GM18907 (cell line): Measurements from ENCODE around the gene CLDN19.
"Not testable (repeated sequence)": the region's sequence is repeated elsewhere in the genome, so short reads cannot be mapped to it uniquely, and the experiment has no call there.

Experiments
- ATAC-seq: cut with Tn5 transposase; IDR thresholded peaks from one replicate; pipeline ENCODE4 v1.9.1; 2021; ENCODE audit warnings: mild to moderate bottlenecking, moderate library complexity; ENCODE audit not compliant: unreplicated experiment

CLDN19 gene

DNA sequence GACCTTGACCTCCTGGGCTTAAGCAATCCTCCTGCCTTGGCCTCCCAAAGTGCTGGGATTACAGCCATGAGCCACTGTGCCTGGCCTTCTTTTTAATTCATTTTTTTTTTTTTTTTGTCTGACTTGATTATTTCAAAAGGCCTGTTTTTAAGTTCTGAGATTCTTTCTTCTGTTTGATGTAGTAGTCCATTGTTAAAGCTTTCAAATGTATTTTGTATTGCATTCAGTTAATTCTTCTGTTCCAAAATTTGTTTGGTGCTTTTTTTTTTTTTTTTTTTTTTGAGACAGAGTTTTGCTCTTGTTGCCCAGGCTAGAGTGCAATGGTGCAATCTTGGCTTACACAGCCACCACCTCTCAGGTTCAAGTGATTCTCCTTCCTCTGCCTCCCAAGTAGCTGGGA is 25.6 kb downstream of the CLDN19 start:
- not testable (repeated sequence) for ATAC-seq

DNA sequence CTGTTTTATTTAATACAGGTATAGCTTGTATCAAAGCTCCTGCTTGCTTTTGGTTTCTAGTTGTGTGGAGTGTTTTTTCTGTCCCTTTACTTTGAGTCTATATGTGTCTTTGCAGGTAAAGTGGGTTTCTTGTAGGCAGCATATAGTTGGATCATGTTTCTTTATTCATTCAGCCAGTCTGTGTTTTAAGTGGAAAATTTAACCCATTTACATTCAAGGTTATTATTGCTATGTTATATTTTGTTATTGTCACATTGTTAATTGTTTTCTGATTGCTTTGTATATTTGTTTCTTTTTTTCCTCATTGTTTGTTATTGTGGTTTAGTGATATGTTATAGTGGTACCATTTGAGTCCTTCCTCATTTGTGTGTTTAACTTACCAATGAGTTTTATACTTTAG is 26.7 kb downstream of the CLDN19 start:
- ATAC-seq: no peak

DNA sequence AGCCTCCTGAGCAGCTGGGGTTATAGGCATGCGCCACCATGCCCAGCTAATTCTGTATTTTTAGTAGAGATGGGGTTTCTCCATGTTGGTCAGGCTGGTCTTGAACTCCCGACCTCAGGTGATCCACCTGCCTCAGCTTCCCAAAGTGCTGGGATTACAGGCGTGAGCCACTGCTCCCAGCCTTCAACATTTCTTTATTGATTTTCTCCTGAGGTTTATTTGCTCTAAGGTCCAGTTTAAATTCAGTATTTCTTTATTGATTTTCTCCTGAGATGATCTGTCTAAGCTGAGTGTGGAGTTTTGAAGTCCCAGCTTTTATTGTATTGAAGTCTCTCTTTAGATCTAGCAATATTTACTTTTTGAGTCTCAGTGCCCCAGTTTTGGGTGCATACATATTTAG is 27.2 kb downstream of the CLDN19 start:
- not testable (repeated sequence) for ATAC-seq

DNA sequence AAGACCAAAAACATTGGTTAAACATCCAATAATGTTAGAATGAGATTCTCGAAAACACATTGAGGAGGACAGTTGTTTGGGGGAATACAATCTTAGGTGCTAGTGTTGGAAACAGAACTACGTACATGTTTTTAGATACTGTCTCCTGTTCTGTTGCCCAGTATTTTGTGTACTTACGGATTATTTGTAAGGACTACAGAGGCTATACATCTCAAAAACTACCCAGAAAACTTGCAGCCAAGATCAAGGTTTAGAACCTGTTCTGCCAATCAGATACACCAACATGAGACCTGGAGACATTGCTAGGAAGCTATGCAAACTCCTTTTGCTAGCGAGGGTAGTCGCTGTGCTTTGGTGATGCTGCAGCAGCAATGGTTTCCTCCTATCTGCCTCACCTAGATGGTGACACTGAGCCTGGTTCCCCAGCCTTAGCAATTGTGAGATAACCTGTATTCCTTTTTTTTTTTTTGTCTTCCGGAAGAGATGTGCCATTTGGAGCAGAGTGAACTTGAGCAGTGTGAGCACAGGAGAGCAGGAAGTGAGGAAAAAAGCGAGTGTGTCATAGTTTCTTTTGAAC is 36.1 kb downstream of the CLDN19 start:
- ATAC-seq: no peak

DNA sequence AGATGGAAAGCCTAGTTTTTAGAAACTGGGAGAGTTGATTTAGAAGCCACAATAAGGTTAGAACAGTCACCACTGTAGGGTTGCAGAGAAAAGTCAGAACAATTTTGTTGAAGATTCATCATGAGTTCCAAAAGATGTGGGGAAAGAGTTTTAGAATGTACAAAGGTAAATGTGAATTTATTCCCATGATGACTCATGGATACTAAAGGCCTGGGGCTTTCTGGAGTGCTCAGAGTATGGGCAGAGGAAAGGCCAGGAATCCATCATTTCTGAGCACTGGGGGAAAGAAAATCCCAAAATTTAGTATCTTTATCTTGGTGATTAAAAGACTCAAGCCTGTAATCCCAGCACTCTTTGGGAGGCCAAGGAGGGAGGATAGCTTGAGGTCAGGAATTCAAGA is 40.0 kb downstream of the CLDN19 start:
- ATAC-seq: no peak

DNA sequence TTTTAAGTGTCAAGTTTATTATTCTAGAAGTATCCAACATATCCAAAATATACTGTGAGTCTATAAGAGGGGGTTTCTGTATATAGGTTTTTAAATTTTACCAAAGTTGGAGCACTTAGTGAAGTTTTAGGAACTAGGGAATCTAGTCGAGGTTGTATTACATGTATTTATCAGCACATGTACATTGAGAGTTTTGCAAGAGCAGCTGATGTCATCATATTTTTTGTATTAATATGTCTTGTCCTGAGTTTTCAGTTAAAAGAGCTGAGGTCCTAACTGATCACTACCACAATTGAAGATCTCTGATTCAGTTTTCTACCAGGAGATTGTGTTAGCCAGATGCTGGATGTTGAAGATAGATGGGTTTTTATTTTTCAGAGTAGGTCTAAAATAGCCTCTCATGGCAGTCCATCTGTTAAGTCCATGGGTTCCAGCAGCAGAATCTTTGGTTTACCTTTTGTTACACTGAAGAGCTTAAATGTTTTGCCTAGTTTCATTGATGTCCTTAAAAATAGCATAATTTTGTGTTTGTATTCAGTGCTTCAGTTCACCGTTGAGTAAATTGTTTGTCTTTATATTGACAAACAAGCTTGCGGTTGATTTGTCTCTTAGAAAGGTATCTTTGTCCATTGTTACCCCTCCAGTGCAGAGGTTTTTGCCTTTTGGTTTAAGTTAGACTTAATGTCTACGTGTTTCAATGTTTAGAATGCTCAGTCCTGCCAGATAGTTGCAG is 41.8 kb downstream of the CLDN19 start:
- ATAC-seq: no peak

DNA sequence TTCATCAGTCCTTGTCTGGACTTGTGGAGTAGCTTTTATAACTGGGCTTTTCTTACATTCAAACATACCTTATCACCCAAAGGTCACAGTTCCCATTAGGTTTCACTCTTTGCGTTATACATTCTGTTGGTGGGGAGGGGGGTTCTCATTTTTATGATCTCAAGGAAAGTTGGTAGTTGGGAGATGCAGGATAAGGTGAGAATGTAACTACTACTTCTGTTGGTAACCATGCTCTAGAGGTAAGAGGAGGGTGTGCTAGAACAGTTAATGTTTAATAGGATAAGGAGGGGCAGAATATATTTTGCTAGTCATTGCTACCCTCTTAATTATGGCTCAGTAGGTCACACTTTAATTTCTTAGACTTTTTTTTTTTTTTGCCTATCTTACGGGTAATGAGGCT is 47.1 kb downstream of the CLDN19 start:
- no peak for ATAC-seq

DNA sequence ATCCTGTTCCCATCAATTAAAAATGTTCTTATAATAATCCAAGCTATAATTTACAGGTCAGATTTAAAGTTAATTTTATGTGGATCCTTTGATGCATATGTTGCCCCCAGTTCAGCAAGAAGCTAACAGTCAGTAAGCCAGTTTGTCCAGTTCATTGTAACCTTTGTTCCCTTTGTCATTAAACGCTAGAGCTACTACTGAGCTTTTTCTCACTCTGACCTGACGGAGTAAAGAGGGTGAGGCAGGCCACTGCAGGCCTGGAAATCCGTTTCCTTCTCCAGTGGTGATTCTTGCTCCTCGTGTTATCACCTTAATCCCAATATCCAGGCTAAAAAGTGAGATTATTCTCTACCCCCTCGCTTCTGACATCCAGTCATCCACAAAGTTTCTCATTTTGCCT is 47.6 kb downstream of the CLDN19 start:
- no peak for ATAC-seq

DNA sequence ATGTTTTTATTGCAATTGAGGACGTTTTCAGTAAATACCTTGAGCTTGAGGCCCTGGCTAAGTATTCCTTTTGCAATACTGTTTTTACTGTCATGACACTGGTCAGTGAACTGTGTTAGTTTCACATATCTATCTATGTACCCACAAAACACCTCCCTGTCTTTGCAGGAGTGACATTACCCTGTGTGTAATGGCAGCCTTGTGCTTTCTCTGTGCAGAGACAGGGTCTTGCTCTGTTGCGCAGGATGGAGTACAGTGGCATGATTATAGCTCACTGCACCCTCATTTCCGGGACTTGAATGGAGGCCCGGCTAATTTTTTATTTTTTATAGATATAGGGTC is 48.9 kb downstream of the CLDN19 start:
- ATAC-seq: no peak

DNA sequence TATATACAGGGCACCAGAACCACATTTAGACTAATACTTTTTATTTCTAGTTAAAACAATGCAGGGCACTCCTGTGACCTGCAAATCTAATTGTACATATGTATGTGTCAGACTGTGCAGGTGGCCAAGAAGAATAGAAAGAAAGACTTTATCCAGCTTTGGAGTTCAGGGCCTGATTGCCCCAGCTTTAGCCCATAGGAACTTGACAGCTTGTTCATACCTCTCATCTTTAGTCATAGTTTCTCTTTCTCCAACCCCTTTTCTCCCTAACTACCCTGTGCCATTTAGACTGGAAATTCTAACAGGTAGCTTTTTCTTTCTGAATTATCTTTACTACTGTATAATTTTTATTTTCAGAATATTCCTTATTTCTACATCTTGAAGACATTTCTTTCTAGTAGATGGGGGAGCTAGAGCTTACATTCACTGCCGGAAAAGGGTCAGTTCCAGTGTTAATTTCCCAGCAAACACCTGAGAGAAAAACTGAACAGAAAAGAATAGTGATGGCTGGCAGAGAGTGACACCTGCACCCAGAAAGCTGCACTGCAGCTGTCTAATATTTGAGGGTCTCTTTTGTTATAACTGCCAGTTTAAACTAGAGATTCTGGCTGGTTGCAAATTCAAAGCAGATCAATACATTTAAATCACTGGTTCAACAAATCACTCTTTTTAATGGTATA is 49.4 kb downstream of the CLDN19 start:
- no peak for ATAC-seq

DNA sequence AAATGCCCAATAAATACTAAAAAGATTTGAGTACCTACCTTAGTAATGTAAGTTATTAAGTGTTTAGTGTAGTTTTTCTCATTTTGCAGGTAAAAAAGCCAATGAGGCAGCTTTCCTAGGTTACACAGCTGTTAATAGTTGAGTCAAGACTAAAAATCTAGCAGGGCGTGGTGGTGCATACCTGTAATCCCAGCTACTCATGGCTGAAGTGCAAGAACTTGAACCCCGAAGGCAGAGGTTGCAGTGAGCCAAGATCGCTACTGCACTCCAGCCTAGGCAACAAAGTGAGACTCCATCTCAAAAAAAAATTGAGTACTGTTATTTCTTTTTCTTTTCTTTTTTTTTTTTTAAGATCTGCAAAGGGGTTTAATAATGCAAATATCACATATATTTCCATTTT is 50.1 kb downstream of the CLDN19 start:
- ATAC-seq: no peak

DNA sequence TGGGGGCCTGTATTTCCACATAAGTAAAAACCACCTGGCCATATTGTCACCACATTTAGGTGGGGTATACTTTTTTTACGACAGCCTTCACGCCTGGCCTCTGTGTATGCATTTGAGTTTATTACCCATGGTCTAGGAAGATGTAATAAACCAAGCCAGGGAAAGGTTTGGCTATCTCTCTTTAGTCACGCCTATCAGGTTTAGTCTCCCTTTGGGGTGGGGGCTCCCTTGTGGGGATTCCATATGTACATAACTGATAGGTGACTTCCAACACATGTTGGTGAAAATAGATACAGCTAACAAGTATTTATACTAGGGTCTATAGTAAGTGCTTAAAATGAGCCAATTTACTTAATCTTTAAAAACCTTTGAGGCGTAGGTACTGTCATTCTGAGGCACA is 53.6 kb downstream of the CLDN19 start:
- ATAC-seq: no peak

DNA sequence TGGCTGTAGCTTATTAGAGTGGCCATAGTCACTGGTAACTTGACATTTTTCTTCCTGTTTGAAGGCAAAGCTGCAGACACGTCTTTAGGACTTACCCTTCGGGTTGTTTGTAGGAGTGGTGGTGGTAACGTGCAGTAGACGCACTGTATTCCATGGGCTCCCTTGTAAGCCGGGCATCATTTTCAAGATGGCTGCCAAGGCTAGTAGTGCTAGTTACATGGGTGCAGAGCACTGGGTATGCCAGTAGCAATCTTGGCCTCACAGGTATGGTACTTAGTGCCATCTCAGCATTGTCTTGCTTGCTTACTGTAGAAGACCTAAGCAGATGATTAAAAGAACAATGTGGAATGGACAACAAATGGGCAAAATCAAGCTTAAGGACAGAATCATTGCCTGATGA is 55.9 kb downstream of the CLDN19 start:
- no peak for ATAC-seq
